HG03469 (cell line): ENCODE data around the gene SUMO2.

Experiments used
- ATAC-seq: cut with Tn5 transposase; IDR thresholded peaks from one replicate; pipeline ENCODE4 v1.9.1; 2021; ENCODE audit warnings: mild to moderate bottlenecking, moderate library complexity, moderate number of reproducible peaks; ENCODE audit not compliant: unreplicated experiment

The SUMO2 gene

GRCh38 chr17:75124819-75125162, 58.0 kb downstream of the SUMO2 start:
- no peak for ATAC-seq

- ATAC-seq = no peak
Observed at GRCh38 chr17:75124041-75124818, 58.5 kb downstream of the SUMO2 start.

DNA sequence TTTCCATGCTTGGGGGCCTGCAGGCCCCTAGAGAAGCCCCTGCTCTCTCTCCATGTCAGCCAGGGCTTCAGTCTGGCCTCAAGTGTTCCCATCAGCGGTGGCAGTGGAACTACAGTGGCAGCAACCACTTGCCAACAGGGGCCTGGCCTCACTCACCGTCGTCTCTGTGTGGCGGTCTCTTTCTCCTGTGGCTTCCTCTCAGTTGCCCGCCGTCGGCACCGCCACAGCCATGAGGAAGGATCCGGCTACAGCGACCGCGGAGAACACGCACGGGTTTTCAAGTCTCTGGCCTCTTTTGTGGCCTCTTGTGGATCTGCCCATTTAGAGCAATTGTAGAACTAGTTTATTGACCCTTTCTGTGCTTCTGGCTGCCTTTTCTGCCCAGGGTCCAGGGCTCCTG, 64.5 kb downstream of the SUMO2 start:
- no peak for ATAC-seq

GRCh38 chr17:75116737-75117136, 66.0 kb downstream of the SUMO2 start:
- no peak for ATAC-seq
